Activated CD4-positive, CD25-positive, alpha-beta regulatory T cell treated with anti-CD3 and anti-CD28 coated beads, Interleukin-2, amount 50 U/mL, for 72 hours (primary cell): Measurements from ENCODE around the gene PDE4D.

ENCODE experiments used
- DNase-seq: peaks from one replicate; pipeline ENCODE4 v3.0.0; 2021

The PDE4D gene

DNA sequence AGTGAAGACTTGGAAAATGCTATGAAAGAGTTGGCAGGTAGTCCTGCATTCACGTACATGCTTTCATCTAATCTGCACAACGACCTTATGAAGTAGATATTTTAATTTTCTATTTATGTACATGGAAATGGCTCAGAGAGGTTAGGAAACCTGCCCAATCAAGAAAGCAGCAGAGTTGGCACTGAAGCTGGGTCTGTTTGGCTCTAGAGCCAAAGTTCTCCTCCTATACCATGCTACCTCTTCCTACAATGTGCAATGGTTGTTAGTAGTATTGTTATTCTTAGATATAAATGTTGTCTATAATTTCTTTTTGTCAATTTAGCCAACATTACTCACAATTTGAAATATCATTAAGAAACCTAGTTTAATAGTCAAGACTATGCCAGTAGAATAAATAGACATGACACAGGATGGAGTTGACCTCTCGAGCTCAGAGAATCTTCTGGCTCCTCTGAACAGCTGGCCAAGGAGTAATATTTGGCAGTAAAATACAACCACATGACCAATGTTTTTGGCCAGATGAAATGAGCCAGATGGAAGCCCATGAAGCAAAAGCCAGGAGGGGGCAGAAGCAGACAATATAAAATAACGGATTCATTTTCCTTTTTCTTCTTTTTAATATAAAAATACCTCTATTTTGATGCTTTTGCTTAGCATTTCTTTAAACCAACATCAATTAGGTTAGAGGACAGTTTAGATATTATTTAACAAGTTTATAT lies 542.3 kb downstream of the PDE4D start:
- no peak for DNase-seq

GRCh38 chr5:59348189-59348588 lies 545.3 kb downstream of the PDE4D start:
- DNase-seq, result no peak

DNA sequence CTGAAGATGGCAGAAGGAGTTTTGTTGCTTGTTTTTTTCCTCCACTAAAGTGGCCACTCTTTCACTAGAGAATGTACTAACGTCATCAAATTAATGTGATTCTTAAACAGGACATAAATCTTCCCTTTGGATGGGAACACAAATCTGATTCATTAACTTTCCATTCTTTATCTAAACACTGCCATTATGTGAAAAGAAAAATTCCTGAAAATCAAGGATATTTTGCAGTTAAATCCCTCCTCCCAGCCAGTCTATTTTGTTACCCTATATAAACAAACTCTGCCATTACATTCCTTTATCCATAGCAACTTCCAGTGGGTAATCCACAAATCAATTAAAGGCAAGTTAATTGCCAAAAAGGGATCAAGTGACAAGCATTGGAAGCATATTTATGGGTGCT lies 546.5 kb downstream of the PDE4D start:
- no peak for DNase-seq

- DNase-seq, result no peak
These were observed 547.0 kb downstream of the PDE4D start for GRCh38 chr5:59346514-59346913.

- DNase-seq, result no peak
These were observed 551.3 kb downstream of the PDE4D start for GRCh38 chr5:59342181-59342580.

GRCh38 chr5:59341760-59342159 lies 551.8 kb downstream of the PDE4D start:
- DNase-seq, result no peak

DNA sequence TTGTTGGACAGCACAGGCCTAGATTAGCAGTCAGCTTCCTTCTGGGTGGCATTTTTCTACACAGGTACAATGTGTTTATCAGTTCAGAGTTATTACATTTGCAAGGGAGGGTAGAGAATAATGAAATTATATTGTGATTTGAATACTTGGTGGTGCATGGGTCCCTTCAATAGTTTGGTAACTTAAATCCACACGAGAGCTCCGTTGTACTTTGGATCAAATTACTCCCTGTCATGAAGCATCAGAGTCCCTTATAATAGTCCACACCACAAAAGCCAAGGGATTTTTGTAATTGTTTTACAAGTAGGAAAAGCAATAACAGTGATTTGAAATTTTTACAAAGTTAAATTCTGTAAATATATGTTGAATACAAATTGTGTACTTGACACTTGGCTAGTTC lies 552.4 kb downstream of the PDE4D start:
- no peak for DNase-seq

DNA sequence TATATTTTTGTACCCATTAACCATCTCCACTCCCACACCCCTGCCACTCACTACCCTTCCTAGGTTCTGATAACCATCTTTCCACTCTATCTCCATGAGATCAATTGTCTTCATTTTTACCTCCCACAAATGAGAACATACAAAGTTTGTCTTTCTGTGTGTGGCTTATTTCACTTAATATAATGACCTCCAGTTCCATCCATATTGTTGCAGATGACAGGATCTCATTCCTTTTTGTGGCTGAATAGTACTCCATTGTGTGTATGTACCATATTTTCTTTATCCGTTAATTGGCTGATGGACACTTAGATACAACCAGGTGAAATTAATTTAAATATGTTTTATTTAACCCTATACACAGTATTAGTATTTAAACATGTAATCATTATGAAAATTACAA lies 552.9 kb downstream of the PDE4D start:
- no peak for DNase-seq

DNA sequence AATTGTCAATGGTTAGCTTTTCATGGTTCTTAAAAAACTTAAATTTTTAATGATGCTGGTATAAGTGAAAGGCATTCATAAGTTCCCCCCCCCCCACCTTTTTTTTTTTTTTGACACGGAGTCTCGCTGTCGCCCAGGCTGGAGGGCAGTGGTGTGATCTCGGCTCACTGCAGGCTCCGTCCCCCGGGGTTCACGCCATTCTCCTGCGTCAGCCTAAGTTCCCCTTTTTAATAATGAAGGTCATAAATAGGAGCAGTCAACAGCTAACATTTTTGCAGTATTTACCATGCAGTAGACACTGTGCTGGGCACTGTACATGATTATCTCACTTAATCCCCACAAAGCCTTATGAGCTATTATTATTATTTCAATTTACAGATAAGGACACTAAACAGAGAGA lies 556.3 kb downstream of the PDE4D start:
- no peak for DNase-seq

DNA sequence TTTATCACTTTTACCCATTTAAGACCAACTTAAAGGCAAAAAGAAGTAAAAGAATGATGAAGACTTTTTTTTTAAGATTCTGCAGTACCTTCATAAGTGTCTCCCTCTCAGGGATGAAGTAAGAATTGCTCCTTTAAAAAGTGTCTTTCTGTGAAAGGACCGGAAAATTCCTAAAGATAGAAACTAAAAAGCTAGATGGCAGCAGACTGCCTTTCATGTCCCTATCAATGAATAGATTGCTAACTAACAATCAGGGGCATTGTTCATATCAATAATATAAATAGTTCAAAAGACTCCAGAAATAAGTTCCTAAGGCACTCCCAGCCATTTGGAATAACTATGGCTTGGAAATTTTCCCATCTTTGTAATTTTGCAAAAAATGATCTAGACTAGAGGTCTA lies 558.0 kb downstream of the PDE4D start:
- no peak for DNase-seq

- no peak for DNase-seq
These were observed 560.1 kb downstream of the PDE4D start for GRCh38 chr5:59333416-59333815.

DNA sequence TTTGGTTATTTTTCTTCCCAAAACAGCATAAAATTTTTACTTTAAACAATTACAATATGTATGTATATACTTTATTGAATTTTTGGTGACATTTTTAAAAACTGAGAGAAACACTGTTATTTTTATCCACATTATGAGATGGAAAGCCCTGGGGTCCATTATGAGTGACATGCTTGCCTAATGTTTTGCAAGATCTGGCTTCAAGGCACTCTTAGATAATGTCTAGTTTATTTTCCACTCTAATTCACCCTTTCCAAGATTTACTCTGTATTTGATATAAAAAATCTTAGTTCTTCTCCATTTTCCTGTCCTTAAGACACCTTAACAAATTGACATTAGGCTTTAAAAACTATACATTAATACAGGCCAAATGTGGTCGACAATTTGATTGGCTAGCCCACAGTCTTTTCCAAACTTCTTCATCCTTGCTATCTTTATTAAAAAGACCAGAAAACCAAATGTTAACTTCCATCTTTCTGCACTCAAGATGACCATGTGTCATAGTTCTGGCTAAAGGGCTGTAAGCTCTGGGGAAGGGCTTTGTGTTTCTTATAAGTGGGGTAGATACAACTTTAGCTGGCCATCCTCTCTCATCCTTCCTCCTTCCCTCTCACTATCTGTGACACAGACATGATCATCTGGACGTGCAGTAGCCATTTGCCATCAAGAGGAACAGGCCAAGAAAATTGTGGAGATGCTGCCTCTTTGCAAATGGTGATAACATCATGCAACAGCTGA lies 561.1 kb downstream of the PDE4D start:
- DNase-seq, result no peak

DNA sequence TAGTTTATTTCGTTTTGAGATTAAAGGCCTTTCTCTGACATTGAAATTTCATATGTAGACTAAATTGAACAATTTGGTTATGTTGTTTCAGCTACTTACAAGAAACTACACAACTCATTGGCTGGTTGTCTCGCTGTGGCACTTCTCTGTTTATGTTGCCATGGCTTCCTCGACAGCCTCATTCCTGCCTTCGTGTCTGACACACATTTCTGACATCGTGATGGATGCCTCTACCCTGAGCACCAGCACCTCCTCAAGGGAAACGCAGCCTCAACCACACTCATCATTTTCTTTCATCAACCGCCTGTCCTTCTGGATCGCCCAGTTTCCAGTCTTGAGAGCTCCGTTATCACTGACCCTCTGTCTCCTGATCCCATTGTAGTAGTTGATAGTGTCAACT lies 562.8 kb downstream of the PDE4D start:
- DNase-seq, result no peak

DNA sequence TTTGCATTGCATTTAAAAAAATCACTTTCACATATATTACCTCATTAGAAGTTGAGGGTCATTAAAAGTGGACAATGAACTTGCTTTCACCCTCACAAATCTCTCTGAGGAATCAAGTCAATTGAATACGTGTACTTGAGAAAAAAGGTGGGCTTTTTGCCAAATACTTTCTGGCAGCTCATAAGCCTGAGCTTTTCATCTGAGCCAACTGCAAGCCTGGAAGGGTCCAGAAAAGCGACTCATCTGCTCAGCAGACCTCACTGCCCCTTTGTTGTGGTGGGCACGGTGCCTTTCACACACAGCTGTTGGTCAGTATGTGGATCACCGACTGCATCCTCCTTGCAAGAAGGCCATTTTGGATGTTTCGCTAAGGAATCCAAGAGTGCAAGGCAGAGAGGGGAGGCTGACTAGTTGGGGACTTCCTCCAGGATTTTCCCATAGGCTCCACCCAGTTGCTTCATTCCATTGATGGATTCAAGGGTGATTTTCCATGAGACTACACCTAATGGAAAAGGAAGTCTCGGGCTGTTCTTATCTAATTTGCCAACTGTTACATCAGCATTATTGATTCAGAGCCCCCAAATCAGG lies 564.7 kb downstream of the PDE4D start:
- DNase-seq, result no peak

- no peak for DNase-seq
These were observed 566.1 kb downstream of the PDE4D start for GRCh38 chr5:59327191-59327980.

DNA sequence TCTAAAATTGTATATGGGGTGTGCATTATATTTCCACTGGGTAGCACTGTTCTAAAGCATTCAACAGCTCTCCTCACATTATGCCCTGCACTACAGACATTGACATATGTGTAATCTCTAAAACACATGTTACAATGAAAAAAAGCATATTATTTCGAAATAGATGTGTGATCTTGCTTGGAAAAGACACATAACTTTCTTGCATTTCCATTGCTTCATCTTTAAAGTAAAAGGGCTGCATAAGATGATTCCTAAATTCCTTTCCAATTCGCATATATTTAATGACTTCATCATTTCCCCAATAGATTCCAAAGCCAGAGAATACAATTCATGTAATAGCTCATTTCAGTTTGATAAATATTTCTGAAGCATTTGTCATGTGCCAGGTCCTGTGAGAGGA lies 566.9 kb downstream of the PDE4D start:
- no peak for DNase-seq

DNA sequence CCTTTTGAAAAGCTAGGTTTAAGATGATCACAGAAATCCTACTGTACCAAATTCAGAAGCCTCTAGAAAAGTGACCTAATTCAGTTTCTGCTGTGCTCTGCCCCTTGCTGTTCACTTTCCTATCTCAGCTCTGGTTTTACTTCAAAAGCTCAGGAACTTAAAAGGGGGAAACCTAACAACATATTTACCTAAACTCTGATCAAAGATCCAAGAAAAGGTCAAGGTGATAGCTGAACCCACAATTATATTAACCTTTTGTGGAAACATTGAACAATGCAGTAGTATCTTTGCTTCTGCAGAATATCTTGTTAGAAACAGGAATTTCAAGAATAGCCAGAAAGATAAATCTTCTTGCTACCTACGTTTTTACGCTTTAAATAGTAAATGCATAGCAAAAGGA lies 568.5 kb downstream of the PDE4D start:
- DNase-seq, result no peak

GRCh38 chr5:59322894-59323293 lies 570.6 kb downstream of the PDE4D start:
- DNase-seq, result no peak

- DNase-seq, result no peak
These were observed 571.5 kb downstream of the PDE4D start for GRCh38 chr5:59322058-59322457.

DNA sequence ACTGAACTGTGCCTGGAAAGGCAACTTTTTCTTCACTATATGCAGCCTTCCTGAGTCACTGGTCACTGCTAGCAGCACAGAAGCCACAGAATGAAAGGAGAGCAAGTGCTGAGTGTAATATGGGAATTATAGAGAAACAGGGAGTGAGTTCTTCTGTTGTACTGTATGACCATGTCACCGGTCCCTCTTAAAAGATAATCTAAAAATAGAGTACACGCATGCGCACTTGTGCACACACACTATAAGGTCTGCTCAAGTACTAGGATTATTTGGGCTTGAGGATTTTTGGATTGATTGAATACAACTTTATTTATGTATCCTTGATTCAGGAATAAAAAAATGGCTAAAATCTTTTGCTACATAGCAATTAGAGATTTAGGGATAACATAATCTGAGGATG lies 571.9 kb downstream of the PDE4D start:
- DNase-seq, result no peak

- no peak for DNase-seq
These were observed 573.1 kb downstream of the PDE4D start for GRCh38 chr5:59320420-59320819.

DNA sequence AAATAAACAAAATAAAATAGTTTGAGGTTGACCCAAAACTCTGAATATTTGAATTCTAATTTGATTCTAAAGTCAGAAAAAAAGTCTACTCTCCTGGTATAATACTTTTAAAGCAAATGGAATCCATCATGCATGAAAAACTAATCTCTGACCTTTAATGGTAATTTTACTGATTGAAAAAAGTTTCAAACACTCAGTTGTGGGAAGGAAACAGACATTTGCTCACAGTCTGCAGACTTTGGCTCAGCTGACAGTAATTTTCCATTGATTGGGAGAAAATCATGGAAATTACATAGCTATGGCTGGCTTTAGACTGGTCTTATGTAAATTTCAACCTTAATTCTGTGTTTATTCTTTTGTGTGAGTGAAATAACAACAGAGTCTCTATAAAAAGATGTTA lies 574.3 kb downstream of the PDE4D start:
- DNase-seq, result no peak

- DNase-seq, result no peak
These were observed 575.7 kb downstream of the PDE4D start for GRCh38 chr5:59317774-59318205.
